HepG2 (cell line): Measurements from ENCODE around the gene PLCG1. TPM values are rescaled to one million over a fixed set of nuclear protein-coding genes. Genes with fewer than 3 reads are reported as not detected.

Experiments used
- ATAC-seq: fragments of 200-7000 bp; cut with Tn5 transposase; 3 replicates; pipeline ENCODE4 v1.9.1; 2020; ENCODE audit warnings: mild to moderate bottlenecking, moderate library complexity
- BruUV-seq: library from RNA; stranded (reverse); fragments of 400-500 nt; replicated peaks from 2 replicates; lab custom pipeline; 2021; lab: Mats Ljungman, UMichigan
- CTCF ChIA-PET: fragments of 300-600 bp; formaldehyde crosslinking; extraction: SDS; loops from one replicate; lab custom pipeline; 2021; ENCODE audit warnings: low total read pairs, inconsistent platforms, low intra/inter-chr PET ratio; lab: Yijun Ruan, JAX
- POLR2A ChIA-PET: fragments of 350-600 bp; sonication (Branson Sonifier 250); formaldehyde crosslinking; loops from one replicate; lab custom pipeline; 2020; ENCODE audit warnings: antibody characterized with exemption, inconsistent platforms; lab: Yijun Ruan, JAX
- DNase-seq: peaks from one replicate; pipeline ENCODE4 v3.0.0-alpha.2; 2015; ENCODE audit warnings: low spot score
- FAIRE-seq: peaks from 3 replicates; lab custom pipeline; 2011; peaks lifted over from hg19 to GRCh38; lab: Jason Lieb, UNC
- H2AFZ ChIP-seq: one replicate; pipeline ENCODE4 v1.6.1; 2011; ENCODE audit warnings: low read length, inconsistent platforms
- H3K27ac ChIP-seq: fragments of 300-600 bp; 3 replicates; pipeline ENCODE4 v1.8.0; 2011; ENCODE audit warnings: mixed run types, mild to moderate bottlenecking, mixed read lengths, low read length, inconsistent platforms; ENCODE audit not compliant: insufficient read depth; ENCODE audit errors: extremely low read length
- H3K27me3 ChIP-seq, 2 experiments: fragments of 200-600 bp in 1 of 2; 2 replicates in 1 of 2; 3 replicates in 1 of 2; pipeline versions ENCODE4 v1.6.0 to v1.8.0; 2011; ENCODE audit warnings: low read length in 2 of 2, mild to moderate bottlenecking in 2 of 2, moderate library complexity in 2 of 2, inconsistent platforms in 1 of 2; ENCODE audit not compliant: insufficient read depth in 2 of 2, control insufficient read depth in 1 of 2
- H3K36me3 ChIP-seq, 2 experiments: fragments of 200-600 bp in 1 of 2; replicated peaks in 1 of 2; 2 replicates in 1 of 2; 3 replicates in 1 of 2; pipeline versions ENCODE4 v1.5.1 to v1.8.0; 2011; ENCODE audit warnings: low read length in 2 of 2, inconsistent platforms in 1 of 2; ENCODE audit not compliant: insufficient read depth in 2 of 2, control insufficient read depth in 1 of 2
- H3K4me1 ChIP-seq: 2 replicates; pipeline ENCODE4 v1.5.1; 2012; ENCODE audit warnings: low read length, inconsistent platforms; ENCODE audit not compliant: insufficient read depth
- H3K4me2 ChIP-seq: 2 replicates; pipeline ENCODE4 v1.6.0; 2011; ENCODE audit warnings: low read depth, low read length, inconsistent platforms
- H3K4me3 ChIP-seq, 3 experiments: fragments of 200-600 bp in 1 of 3; sonication (generic), shearing (Covaris generic) in 1 of 3; replicated peaks in 1 of 3; 2 replicates each; pipeline ENCODE4 v1.5.1; 2011 to 2016; ENCODE audit warnings: low read length in 3 of 3, inconsistent platforms in 2 of 3, low read depth in 2 of 3, mild to moderate bottlenecking in 2 of 3, control low read depth in 1 of 3, mixed read lengths in 1 of 3; ENCODE audit not compliant: insufficient read depth in 1 of 3
- H3K79me2 ChIP-seq: one replicate; pipeline ENCODE4 v1.6.1; 2011; ENCODE audit warnings: low read length, inconsistent platforms; ENCODE audit not compliant: insufficient read depth
- H3K9ac ChIP-seq: 2 replicates; pipeline ENCODE4 v1.6.0; 2011; ENCODE audit warnings: mild to moderate bottlenecking, low read depth, low read length, inconsistent platforms; ENCODE audit not compliant: insufficient read depth
- H3K9me3 ChIP-seq: 2 replicates; pipeline ENCODE4 v1.5.1; 2012; ENCODE audit warnings: mild to moderate bottlenecking, low read length
- H4K20me1 ChIP-seq: 2 replicates; pipeline ENCODE4 v1.6.0; 2011; ENCODE audit warnings: inconsistent platforms, mild to moderate bottlenecking, low read length, moderate library complexity; ENCODE audit not compliant: insufficient read depth
- SOX13 ChIP-seq, 3 experiments: fragments of 450-650 bp in 1 of 3; sonication (generic) in 1 of 3; formaldehyde crosslinking in 1 of 3; IDR thresholded peaks in 2 of 3; conservative IDR thresholded peaks in 1 of 3; 2 replicates each; pipeline versions ENCODE4 v1.5.0 to v1.6.1; 2016 to 2020; ENCODE audit warnings: antibody characterized with exemption in 1 of 3, mild to moderate bottlenecking in 1 of 3, missing compliant biosample characterization in 1 of 3, missing genetic modification reagents in 1 of 3, moderate library complexity in 1 of 3
- SSRP1 ChIP-seq: IDR thresholded peaks from 2 replicates; pipeline ENCODE4 v1.6.1; 2016; ENCODE audit warnings: control low read depth
- WGBS: methylation state at CpG from one replicate; pipeline ENCODE4 v1.1.6; 2017; ENCODE audit warnings: low lambda C conversion rate; 5-methylcytosine and 5-hydroxymethylcytosine counted together
- in situ Hi-C: cut with HindIII; loops from 2 replicates; pipeline ENCODE4 v1.10.0; 2017; ENCODE audit warnings: low pct_unique_long_range_greater_than_20kb; ENCODE audit not compliant: extremely low pct_ligation_motif_present
- intact Hi-C: fragments of 100-400 bp; cut with micrococcal nuclease; formaldehyde crosslinking; loops from one replicate; pipeline ENCODE4 v1.10.0; 2022; ENCODE audit not compliant: unreplicated experiment
- polyA plus RNA-seq, 8 experiments: library from polyadenylated mRNA; depleted of rRNA in 3 of 8; stranded (reverse) in 7 of 8; unstranded in 1 of 8; fragments of >200 nt; fragmentation: Illumina TruSeq in 4 of 8; extraction: Trizol in 4 of 8; gene quantifications; 2 replicates each; pipeline versions ENCODE4 v1.2.1 to v1.2.3, GENCODE V29; 2011 to 2016; ENCODE audit warnings: low read depth in 4 of 8, missing spikeins in 1 of 8, mixed read lengths in 1 of 8; ENCODE audit not compliant: insufficient read depth in 1 of 8
- total RNA-seq, 5 experiments: library from RNA; depleted of rRNA; stranded (reverse); fragments of >200 nt; fragmentation: Illumina TruSeq; extraction: Trizol; gene quantifications; 2 replicates each; pipeline ENCODE4 v1.2.3, GENCODE V29; 2016; ENCODE audit warnings: low read depth in 1 of 5
- TF ChIP-seq, protein P1 (sequence below): IDR thresholded peaks from 2 replicates; pipeline ENCODE4 v1.6.1; 2016; ENCODE audit warnings: low read depth

Gene PLCG1
- total and polyA plus RNA-seq, 2 of the 13 experiments (the other 11 are each of a cell fraction or from before 2014, with no cell fraction given): 85.3 to 158 TPM

DNA sequence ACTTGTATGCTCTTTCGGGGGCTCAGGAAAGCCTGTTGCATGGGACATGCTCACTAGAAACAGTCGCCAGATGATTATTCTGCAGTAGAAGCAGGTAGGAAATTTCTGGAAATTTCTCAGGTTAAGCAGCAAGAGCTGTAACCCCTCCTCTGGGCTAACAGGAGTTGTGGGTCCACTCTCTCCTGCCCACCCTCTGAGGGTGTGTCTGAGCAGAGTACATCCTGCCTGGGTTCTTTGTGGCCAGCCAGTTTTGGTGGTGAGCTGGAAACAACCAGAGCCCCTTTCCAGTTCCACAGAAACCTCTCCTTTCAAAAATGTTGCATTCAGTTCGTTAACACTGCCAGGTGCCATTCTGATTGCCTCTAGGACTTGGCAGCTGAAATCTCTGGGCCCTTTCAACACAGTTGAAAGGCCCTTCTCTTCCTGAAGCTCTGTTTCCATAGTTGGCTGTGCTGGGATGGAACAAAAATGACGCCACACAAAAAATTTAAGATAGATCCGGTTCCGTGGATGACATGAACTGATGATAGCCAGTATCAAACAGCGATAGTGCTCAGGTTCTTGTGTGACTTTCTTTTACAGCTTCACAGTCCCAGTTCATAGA lies 38.5 kb downstream of the PLCG1 start:
- H3K4me1 ChIP-seq: peaks cover 9% of the 10 kb centered on the region
- no TSS peak for BruUV-seq
- H3K4me3 ChIP-seq: no peak overlapping the region
- H3K27ac ChIP-seq: no peak overlapping the region
- no peak overlapping the region for H3K4me2 ChIP-seq
- peaks cover 30 to 53% of the 10 kb centered on the region in 2 experiments for H3K36me3 ChIP-seq
- H3K9ac ChIP-seq: no peak overlapping the region
- intact Hi-C loops: no loop called here
- no peaks in the 10 kb centered on the region for H3K9me3 ChIP-seq
- POLR2A ChIA-PET: interaction anchor here (0.9 to 1.6 kb wide), 2 partner anchors 39 to 165 kb away, joined by 3 to 4 read pairs; partner anchors contain the start of gene LPIN3
- no peak for DNase-seq
- FAIRE-seq: no peak
- 94% methylated on average over 7 of the region's 7 CpGs for WGBS
- in situ Hi-C loops: no loop called here
- peaks cover 10% of the 10 kb centered on the region; the same call in 1 of the 2 replicates for H4K20me1 ChIP-seq
- no peaks in the 10 kb centered on the region for H3K79me2 ChIP-seq
- TF ChIP-seq SOX13 (IDR thresholded peaks at IDR 0.05) (no peak), SOX13 (CRISPR knock-in tag; conservative IDR thresholded peaks at IDR 0.05 in 1 of 2, IDR thresholded peaks at IDR 0.05 in 1 of 2) (no peak), SSRP1 (CRISPR knock-in tag) (0 out of 2 replicates have a peak, but pooled peaks have one; percentile 12)
- TF ChIP-seq, protein P1, sequence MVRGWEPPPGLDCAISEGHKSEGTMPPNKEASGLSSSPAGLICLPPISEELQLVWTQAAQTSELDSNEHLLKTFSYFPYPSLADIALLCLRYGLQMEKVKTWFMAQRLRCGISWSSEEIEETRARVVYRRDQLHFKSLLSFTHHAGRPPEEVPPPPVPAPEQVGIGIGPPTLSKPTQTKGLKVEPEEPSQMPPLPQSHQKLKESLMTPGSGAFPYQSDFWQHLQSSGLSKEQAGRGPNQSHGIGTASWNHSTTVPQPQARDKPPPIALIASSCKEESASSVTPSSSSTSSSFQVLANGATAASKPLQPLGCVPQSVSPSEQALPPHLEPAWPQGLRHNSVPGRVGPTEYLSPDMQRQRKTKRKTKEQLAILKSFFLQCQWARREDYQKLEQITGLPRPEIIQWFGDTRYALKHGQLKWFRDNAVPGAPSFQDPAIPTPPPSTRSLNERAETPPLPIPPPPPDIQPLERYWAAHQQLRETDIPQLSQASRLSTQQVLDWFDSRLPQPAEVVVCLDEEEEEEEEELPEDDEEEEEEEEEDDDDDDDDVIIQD (CRISPR knock-in tag): no peak
- CTCF ChIA-PET: no interaction called here
- no peak for ATAC-seq
- no peaks in the 10 kb centered on the region for H3K27me3 ChIP-seq
- no peak overlapping the region for H2AFZ ChIP-seq
